ENCODE data around the gene CCM2L. TPM values are rescaled to one million over a fixed set of nuclear protein-coding genes. Genes with fewer than 3 reads are reported as not detected.
A peak's percentile ranks its signal among the peaks of the same experiment; 100 is the strongest.

Gene CCM2L
- total and polyA plus RNA-seq, 2 of the 8 experiments (the other 6 are each of a cell fraction or from before 2014, with no cell fraction given): 5.5 to 15.8 TPM

DNA sequence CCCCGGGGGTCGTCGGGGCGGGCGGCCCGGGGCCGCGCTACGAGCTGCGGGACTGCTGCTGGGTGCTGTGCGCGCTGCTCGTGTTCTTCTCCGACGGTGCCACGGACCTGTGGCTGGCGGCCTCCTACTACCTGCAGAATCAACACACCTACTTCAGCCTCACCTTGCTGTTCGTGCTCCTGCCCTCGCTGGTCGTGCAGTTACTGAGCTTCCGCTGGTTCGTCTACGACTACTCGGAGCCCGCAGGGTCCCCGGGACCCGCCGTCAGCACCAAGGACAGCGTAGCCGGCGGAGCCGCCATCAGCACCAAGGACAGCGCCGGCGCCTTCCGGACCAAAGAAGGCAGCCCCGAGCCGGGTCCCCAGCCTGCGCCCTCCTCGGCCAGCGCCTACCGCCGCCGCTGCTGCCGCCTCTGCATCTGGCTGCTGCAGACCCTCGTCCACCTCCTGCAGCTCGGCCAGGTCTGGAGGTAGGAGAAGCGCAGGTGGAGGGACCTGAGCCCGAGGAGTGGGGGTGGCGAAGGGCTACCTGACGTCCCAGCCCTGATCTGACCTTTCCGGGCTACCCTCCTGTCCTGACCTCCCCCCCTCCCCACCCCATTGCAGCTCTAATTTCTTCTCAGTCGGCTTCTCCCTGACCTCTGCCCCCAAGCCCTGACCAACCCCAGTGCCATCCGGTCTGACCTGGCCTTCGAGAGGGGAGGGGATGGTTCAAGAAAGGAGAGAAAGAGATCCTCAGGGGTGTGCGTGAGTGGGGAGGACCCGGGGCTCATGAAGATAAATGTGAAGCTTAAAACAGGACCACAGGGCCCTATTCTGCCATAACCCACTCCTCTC lies 41.7 kb upstream of the CCM2L start (continued):
- peak; percentile 29 to 48; a peak in 3 of 4 replicates for TF ChIP-seq RAD21 (IDR thresholded peaks at IDR 0.05 in 1 of 2, conservative IDR thresholded peaks at IDR 0.05 in 1 of 2; ENCODE audit: low read depth in 2 of 2, low read length in 2 of 2)
- peak; percentile 32; the same call in 1 of the 2 replicates for TF ChIP-seq CHD2 (IDR thresholded peaks at IDR 0.05; ENCODE audit: low read length)
- TF ChIP-seq EGR1 (IDR thresholded peaks at IDR 0.05; ENCODE audit: borderline replicate concordance, low read depth, low read length): peak; percentile 10; the same call in 1 of the 2 replicates
- peak; percentile 67; the same call in 1 of the 2 replicates for TF ChIP-seq TBP (IDR thresholded peaks at IDR 0.05; ENCODE audit: low read depth, low read length)
- no peak for TF ChIP-seq SIRT6 (IDR thresholded peaks at IDR 0.05; ENCODE audit: low read length)
- peak; percentile 100 for TF ChIP-seq SIN3A (conservative IDR thresholded peaks at IDR 0.05 in 1 of 2, IDR thresholded peaks at IDR 0.05 in 1 of 2; ENCODE audit: low read depth in 1 of 2, low read length in 2 of 2)
- peak; percentile 63; the same call in 1 of the 2 replicates for TF ChIP-seq TCF12 (IDR thresholded peaks at IDR 0.05; ENCODE audit: low read depth, low read length)
- 0 out of 2 replicates have a peak, but pooled peaks have one; percentile 44 for TF ChIP-seq RXRA (IDR thresholded peaks at IDR 0.05; ENCODE audit: insufficient read depth, low read depth, low read length)
